T-cell (primary cell): ENCODE results near the gene APH1B. TPM values are rescaled to one million over a fixed set of nuclear protein-coding genes. Genes with fewer than 3 reads are reported as not detected.

ENCODE experiments used
- ATAC-seq, 4 experiments: fragments of 200-7000 bp in 3 of 4; fragments of 150-1000 bp in 1 of 4; cut with Tn5 transposase; replicated peaks in 1 of 4; 1 replicate in 3 of 4; 2 replicates in 1 of 4; pipeline ENCODE4 v1.10.0; 2021; ENCODE audit warnings: moderate library complexity in 3 of 4, mild to moderate bottlenecking in 2 of 4, moderate number of reproducible peaks in 1 of 4
- CTCF ChIA-PET, 2 donors: fragments of 300-600 bp; sonication (Branson Sonifier 250); formaldehyde crosslinking; loops; one replicate each; lab custom pipeline; 2022; ENCODE audit warnings: antibody characterized with exemption in 2 of 2; lab: Charles Lee
- POLR2A ChIA-PET, 2 donors: fragments of 300-600 bp; sonication (Branson Sonifier 250); formaldehyde crosslinking; loops; one replicate each; lab custom pipeline; 2022; ENCODE audit warnings: antibody characterized with exemption in 2 of 2; lab: Charles Lee
- DNase-seq, 35 experiments: peaks; one replicate each; pipeline versions ENCODE4 v3.0.0 to v3.0.0-alpha.2; 2013 to 2023
- H3K27ac ChIP-seq: one replicate; pipeline ENCODE4 v1.5.1; 2013; ENCODE audit warnings: low read length
- H3K27me3 ChIP-seq, 2 experiments: replicated peaks in 1 of 2; 1 replicate in 1 of 2; 2 replicates in 1 of 2; pipeline versions ENCODE4 v1.6.1 to v1.7.0; 2013; ENCODE audit warnings: low read length in 1 of 2, mixed read lengths in 1 of 2; ENCODE audit not compliant: control insufficient read depth in 2 of 2, insufficient read depth in 2 of 2; ENCODE audit errors: extremely low read depth in 1 of 2
- H3K36me3 ChIP-seq, 2 donors: 1 replicate in 1 of 2; 2 replicates in 1 of 2; pipeline versions ENCODE4 v1.6.1 to v1.7.0; 2013; ENCODE audit warnings: low read length in 1 of 2; ENCODE audit not compliant: control insufficient read depth in 2 of 2, insufficient read depth in 1 of 2; ENCODE audit errors: extremely low read depth in 1 of 2
- H3K4me1 ChIP-seq, 2 experiments: 1 replicate in 1 of 2; 2 replicates in 1 of 2; pipeline versions ENCODE4 v1.6.1 to v1.7.0; 2013; ENCODE audit warnings: low read length in 2 of 2, mixed read lengths in 1 of 2; ENCODE audit not compliant: insufficient read depth in 2 of 2, control insufficient read depth in 1 of 2; ENCODE audit errors: extremely low read depth in 1 of 2
- H3K4me3 ChIP-seq, 2 donors: 1 replicate in 1 of 2; 2 replicates in 1 of 2; pipeline versions ENCODE4 v1.5.1 to v1.7.0; 2013; ENCODE audit warnings: mild to moderate bottlenecking in 2 of 2, low read length in 1 of 2, moderate library complexity in 1 of 2; ENCODE audit not compliant: control insufficient read depth in 1 of 2; ENCODE audit errors: extremely low read depth in 1 of 2
- H3K9me3 ChIP-seq: 2 replicates; pipeline ENCODE4 v1.7.0; 2013
- H3K27ac Mint-ChIP-seq, 2 donors: one replicate each; pipeline ENCODE4 v1.8.0; 2020 to 2021; ENCODE audit warnings: mild to moderate bottlenecking in 2 of 2, mixed read lengths in 2 of 2
- H3K27me3 Mint-ChIP-seq, 2 donors: one replicate each; pipeline ENCODE4 v1.8.0; 2021 to 2022; ENCODE audit warnings: mixed read lengths in 2 of 2
- H3K36me3 Mint-ChIP-seq: one replicate; pipeline ENCODE4 v1.8.0; 2021; ENCODE audit warnings: mixed read lengths
- H3K4me1 Mint-ChIP-seq, 3 donors: one replicate each; pipeline ENCODE4 v1.8.0; 2020 to 2022; ENCODE audit warnings: mixed read lengths in 3 of 3, mild to moderate bottlenecking in 1 of 3
- H3K4me3 Mint-ChIP-seq, 3 donors: one replicate each; pipeline ENCODE4 v1.8.0; 2020 to 2022; ENCODE audit warnings: mild to moderate bottlenecking in 3 of 3, mixed read lengths in 3 of 3, moderate library complexity in 3 of 3
- H3K9me3 Mint-ChIP-seq, 3 donors: one replicate each; pipeline ENCODE4 v1.8.0; 2020 to 2022; ENCODE audit warnings: mixed read lengths in 3 of 3
- WGBS: methylation state at CpG from one replicate; pipeline ENCODE4 v1.1.5; 2013; ENCODE audit warnings: missing lambda C conversion rate; ENCODE audit not compliant: insufficient coverage; 5-methylcytosine and 5-hydroxymethylcytosine counted together
- total RNA-seq, 35 experiments: library from RNA in 6 of 35; stranded (reverse) in 6 of 35; fragments of 120-200 nt in 1 of 35; gene quantifications; one replicate each; pipeline versions ENCODE4 v1.2.1 to v1.2.4 and lab custom pipeline; 2013 to 2026

The APH1B gene
- total RNA-seq, 5 donors from 2014 or later (not counting 1 experiment from before 2014, with no cell fraction given), result 17.0 to 27.4 (median 20.9) TPM

GRCh38 chr15:63322541-63322940, 45.1 kb downstream of the APH1B start:
- WGBS, result 70% methylated on average over 4 of the region's 4 CpGs
- no peaks in the 10 kb centered on the region for H3K9me3 Mint-ChIP-seq

GRCh38 chr15:63323798-63324563, 46.6 kb downstream of the APH1B start:
- whole genome bisulfite sequencing, result 92% methylated on average over 4 of the region's 9 CpGs
- CTCF ChIA-PET, result no interaction called here
- Histone ChIP-seq H3K4me1 (no peaks in the 10 kb centered on the region), H3K27me3 (peaks cover 0 to 17% of the 10 kb centered on the region in 2 experiments), H3K36me3 (no peaks in the 10 kb centered on the region), H3K9me3 (no peaks in the 10 kb centered on the region), H3K27ac (no peak overlapping the region), H3K4me3 (no peak overlapping the region)
- POLR2A ChIA-PET, result no interaction called here
- Mint-ChIP-seq H3K27me3 (no peaks in the 10 kb centered on the region), H3K27ac (no peak overlapping the region), H3K4me3 (no peak overlapping the region), H3K36me3 (no peaks in the 10 kb centered on the region), H3K9me3 (no peaks in the 10 kb centered on the region), H3K4me1 (no peaks in the 10 kb centered on the region)
- no peak for ATAC-seq
- no peak for DNase-seq

More at GRCh38 chr15:63322541-63322940, 45.1 kb downstream of the APH1B start:
- Histone ChIP-seq H3K4me1 (no peaks in the 10 kb centered on the region), H3K27me3 (peaks cover 0 to 14% of the 10 kb centered on the region in 2 experiments), H3K4me3 (no peak overlapping the region), H3K27ac (no peak overlapping the region), H3K36me3 (no peaks in the 10 kb centered on the region), H3K9me3 (no peaks in the 10 kb centered on the region)
- Mint-ChIP-seq H3K27me3 (no peaks in the 10 kb centered on the region), H3K4me3 (no peak overlapping the region), H3K27ac (no peak overlapping the region), H3K36me3 (no peaks in the 10 kb centered on the region), H3K4me1 (no peaks in the 10 kb centered on the region)
- DNase-seq (no peak), ATAC-seq (no peak)
- POLR2A ChIA-PET, result no interaction called here
- CTCF ChIA-PET, result no interaction called here

GRCh38 chr15:63324770-63325169, 47.4 kb downstream of the APH1B start:
- POLR2A ChIA-PET, result interaction anchor here in 1 of 2 donors (0.7 kb wide), 1 partner anchor 19 kb away, joined by 6 read pairs; no protein-coding TSS in a partner anchor
- H3K27ac Mint-ChIP-seq, result no peak overlapping the region
- peaks cover 0 to 18% of the 10 kb centered on the region in 2 experiments for H3K27me3 ChIP-seq
- H3K27ac ChIP-seq, result no peak overlapping the region
- H3K36me3 ChIP-seq, result no peaks in the 10 kb centered on the region
- DNase-seq, result no peak
- no peaks in the 10 kb centered on the region for H3K27me3 Mint-ChIP-seq
- no peaks in the 10 kb centered on the region for H3K9me3 ChIP-seq
- no peaks in the 10 kb centered on the region for H3K4me1 ChIP-seq
- CTCF ChIA-PET, result interaction anchor here in 1 of 2 donors (0.6 to 0.7 kb wide), 2 partner anchors 29 to 79 kb away, joined by 4 to 5 read pairs; no protein-coding TSS in a partner anchor
- H3K9me3 Mint-ChIP-seq, result no peaks in the 10 kb centered on the region
- WGBS, result 95% methylated on average over 2 of the region's 7 CpGs
- no peaks in the 10 kb centered on the region for H3K4me1 Mint-ChIP-seq
- H3K36me3 Mint-ChIP-seq, result no peaks in the 10 kb centered on the region
- H3K4me3 ChIP-seq, result no peak overlapping the region
- no peak overlapping the region for H3K4me3 Mint-ChIP-seq
- no peak for ATAC-seq

- ATAC-seq (no peak), DNase-seq (no peak)
- ChIA-PET CTCF (no interaction called here), POLR2A (no interaction called here)
- Mint-ChIP-seq H3K27me3 (no peaks in the 10 kb centered on the region), H3K4me1 (no peaks in the 10 kb centered on the region), H3K27ac (no peak overlapping the region), H3K36me3 (no peaks in the 10 kb centered on the region), H3K9me3 (no peaks in the 10 kb centered on the region), H3K4me3 (no peak overlapping the region)
- Histone ChIP-seq H3K27me3 (peaks cover 0 to 25% of the 10 kb centered on the region in 2 experiments), H3K9me3 (no peaks in the 10 kb centered on the region), H3K4me1 (no peaks in the 10 kb centered on the region), H3K27ac (no peak overlapping the region), H3K4me3 (no peak overlapping the region), H3K36me3 (no peaks in the 10 kb centered on the region)
- WGBS, result 93% methylated on average over 5 of the region's 12 CpGs
Measured at GRCh38 chr15:63327648-63328421, 50.4 kb downstream of the APH1B start.

GRCh38 chr15:63329567-63330350, 52.4 kb downstream of the APH1B start:
- H3K4me3 ChIP-seq, result no peak overlapping the region
- no peaks in the 10 kb centered on the region for H3K9me3 ChIP-seq
- H3K27ac ChIP-seq, result no peak overlapping the region
- H3K9me3 Mint-ChIP-seq, result no peaks in the 10 kb centered on the region
- DNase-seq, result no peak
- ATAC-seq, result no peak
- no peaks in the 10 kb centered on the region for H3K36me3 Mint-ChIP-seq
- ChIA-PET POLR2A (no interaction called here), CTCF (no interaction called here)
- H3K4me3 Mint-ChIP-seq, result no peak overlapping the region
- no peak overlapping the region for H3K27ac Mint-ChIP-seq
- no peaks in the 10 kb centered on the region for H3K36me3 ChIP-seq
- no peaks in the 10 kb centered on the region for H3K27me3 Mint-ChIP-seq
- H3K27me3 ChIP-seq, result peaks cover 0 to 25% of the 10 kb centered on the region in 2 experiments
- 92% methylated on average over 4 of the region's 5 CpGs for WGBS
- H3K4me1 ChIP-seq, result no peaks in the 10 kb centered on the region
- H3K4me1 Mint-ChIP-seq, result no peaks in the 10 kb centered on the region

GRCh38 chr15:63330926-63331325, 53.5 kb downstream of the APH1B start:
- ATAC-seq (no peak), DNase-seq (no peak)
- 92% methylated on average over 7 of the region's 10 CpGs for WGBS
- Mint-ChIP-seq H3K36me3 (no peaks in the 10 kb centered on the region), H3K27me3 (no peaks in the 10 kb centered on the region), H3K4me1 (no peaks in the 10 kb centered on the region), H3K4me3 (no peak overlapping the region), H3K27ac (no peak overlapping the region), H3K9me3 (no peaks in the 10 kb centered on the region)
- H3K9me3 ChIP-seq, result no peaks in the 10 kb centered on the region
- no peak overlapping the region for H3K4me3 ChIP-seq
- H3K27ac ChIP-seq, result no peak overlapping the region
- H3K4me1 ChIP-seq, result no peaks in the 10 kb centered on the region
- H3K36me3 ChIP-seq, result no peaks in the 10 kb centered on the region
- H3K27me3 ChIP-seq, result peaks cover 0 to 24% of the 10 kb centered on the region in 2 experiments
- CTCF ChIA-PET, result no interaction called here
- POLR2A ChIA-PET, result no interaction called here
